Psoas muscle (tissue), 8 donors: Measurements from ENCODE around the gene PALMD. TPM values are rescaled to one million over a fixed set of nuclear protein-coding genes. Genes with fewer than 3 reads are reported as not detected.

Experiments
- ATAC-seq, 4 donors: fragments of 200-7000 bp; cut with Tn5 transposase; one replicate each; pipeline ENCODE4 v1.9.1; 2020; ENCODE audit warnings: moderate library complexity in 3 of 4, mild to moderate bottlenecking in 2 of 4
- DNase-seq, 2 donors: peaks; one replicate each; pipeline ENCODE4 v3.0.0-alpha.2; 2020
- H3K27ac ChIP-seq: fragments of 200-600 bp; one replicate; pipeline ENCODE4 v1.8.0; 2022
- H3K27me3 ChIP-seq, 3 donors: fragments of 200-600 bp in 1 of 3; one replicate each; pipeline versions ENCODE4 v1.6.1 to v1.8.0; 2013 to 2022; ENCODE audit warnings: low read length in 2 of 3, mild to moderate bottlenecking in 2 of 3, moderate library complexity in 1 of 3; ENCODE audit not compliant: insufficient read depth in 3 of 3
- H3K36me3 ChIP-seq, 2 donors: fragments of 200-600 bp in 1 of 2; one replicate each; pipeline versions ENCODE4 v1.6.1 to v1.8.0; 2013 to 2022; ENCODE audit warnings: low read depth in 1 of 2, mild to moderate bottlenecking in 1 of 2, moderate library complexity in 1 of 2; ENCODE audit not compliant: insufficient read depth in 1 of 2
- H3K4me1 ChIP-seq: fragments of 200-600 bp; one replicate; pipeline ENCODE4 v1.8.0; 2022
- H3K4me3 ChIP-seq: fragments of 200-600 bp; one replicate; pipeline ENCODE4 v1.8.0; 2022; ENCODE audit warnings: mild to moderate bottlenecking
- H3K9me3 ChIP-seq: fragments of 200-600 bp; one replicate; pipeline ENCODE4 v1.8.0; 2022
- CTCF ChIP-seq: fragments of 200-600 bp; IDR thresholded peaks from one replicate; pipeline ENCODE4 v1.8.0; 2022; ENCODE audit warnings: antibody characterized with exemption
- WGBS, 3 donors: extraction: QIAGEN DNeasy Blood & Tissue Kit; methylation state at CpG; one replicate each; pipeline versions ENCODE4 v1.1.6 to v1.1.7; 2013; 5-methylcytosine and 5-hydroxymethylcytosine counted together
- intact Hi-C, 2 donors: fragments of 100-400 bp; cut with DNase I; formaldehyde crosslinking; loops; one replicate each; pipeline versions ENCODE4 v1.11.0 to v1.14.2; 2022
- polyA plus RNA-seq, 3 donors: library from polyadenylated mRNA; stranded (reverse); fragments of 200-250 nt; gene quantifications; one replicate each; pipeline ENCODE4 v1.2.3, GENCODE V29; 2013
- total RNA-seq, 4 donors: library from RNA; stranded (reverse); fragmentation: NEBNext Ultra II Directional in 2 of 4; extraction: Animal tissue kit (Norgen Biotek cat#: 25700) in 2 of 4; gene quantifications; one replicate each; pipeline versions ENCODE4 v1.2.1 to v1.2.4, GENCODE V29; 2021 to 2023
- donor health status: healthy with polysubstance abuse.
- donor health status: DM: no; HTN: no; CAD: no; lungs with moderate emphysema.
- donor health status: Bipolar disorder and iron deficiency.
- donor health status: healthy.
- donor health status: DM: yes; HTN: yes; CAD: no.
- donor health status: DM: no; HTN: no; CAD: no.
- donor health status: DM: no; HTN: no; CAD: no.
- donor health status: DM: yes; HTN: yes; CAD: no.

PALMD gene
- total and polyA plus RNA-seq, 7 donors: 46.2 to 219 (median 101) TPM

GRCh38 chr1:99661780-99662179, 15.9 kb downstream of the PALMD start:
- peak overlapping the region; percentile 92 for H3K27ac ChIP-seq
- H3K27me3 ChIP-seq: no peaks in the 10 kb centered on the region
- H3K36me3 ChIP-seq: peaks cover 0 to 45% of the 10 kb centered on the region in 2 donors
- intact Hi-C loops: loop anchor here in 1 of 2 donors (10.0 kb wide), 1 partner anchor 193 kb away; the partner anchor contains the start of gene AGL
- no peaks in the 10 kb centered on the region for H3K9me3 ChIP-seq
- TF ChIP-seq CTCF: no peak
- DNase-seq (no peak), ATAC-seq (peak in 3 of 4 donors; percentile 28 to 71 (median 61))
- WGBS, 3 donors: 50 to 57% (median 50%) methylated on average over 3 of the region's 3 CpGs
- H3K4me1 ChIP-seq: peaks cover 92% of the 10 kb centered on the region
- H3K4me3 ChIP-seq: peak overlapping the region; percentile 28

- DNase-seq (peak; percentile 84 to 88), ATAC-seq (peak; percentile 36 to 83 (median 79))
- intact Hi-C loops: loop anchor here in 1 of 2 donors (10.0 kb wide), 1 partner anchor 192 kb away; the partner anchor contains the start of gene AGL
- H3K27ac ChIP-seq: peak overlapping the region; percentile 92
- peak overlapping the region; percentile 28 for H3K4me3 ChIP-seq
- H3K27me3 ChIP-seq: no peaks in the 10 kb centered on the region
- no peak for TF ChIP-seq CTCF
- no peaks in the 10 kb centered on the region for H3K9me3 ChIP-seq
- H3K4me1 ChIP-seq: peaks cover 87% of the 10 kb centered on the region
- 6 to 17% (median 9%) methylated on average over 3 of the region's 3 CpGs for WGBS, 3 donors
- peaks cover 0 to 53% of the 10 kb centered on the region in 2 donors for H3K36me3 ChIP-seq
Observed at GRCh38 chr1:99662539-99663080, 16.7 kb downstream of the PALMD start.

GRCh38 chr1:99663501-99663900, 17.6 kb downstream of the PALMD start:
- ATAC-seq (no peak), DNase-seq (no peak)
- no peaks in the 10 kb centered on the region for H3K27me3 ChIP-seq
- H3K27ac ChIP-seq: peak overlapping the region; percentile 92
- no peaks in the 10 kb centered on the region for H3K9me3 ChIP-seq
- H3K36me3 ChIP-seq: peaks cover 0 to 62% of the 10 kb centered on the region in 2 donors
- peaks cover 86% of the 10 kb centered on the region for H3K4me1 ChIP-seq
- intact Hi-C loops: loop anchor here in 1 of 2 donors (10.0 kb wide), 1 partner anchor 191 kb away; the partner anchor contains the start of gene AGL
- no peak overlapping the region for H3K4me3 ChIP-seq
- 75 to 83% (median 75%) methylated on average over 2 of the region's 2 CpGs for WGBS, 3 donors
- TF ChIP-seq CTCF: no peak

GRCh38 chr1:99665212-99665611, 19.3 kb downstream of the PALMD start:
- peaks cover 86% of the 10 kb centered on the region for H3K4me1 ChIP-seq
- H3K36me3 ChIP-seq: peaks cover 0 to 79% of the 10 kb centered on the region in 2 donors
- H3K27me3 ChIP-seq: no peaks in the 10 kb centered on the region
- ATAC-seq: no peak
- no peak for TF ChIP-seq CTCF
- no peak overlapping the region for H3K4me3 ChIP-seq
- WGBS, 3 donors: 84 to 92% (median 88%) methylated on average over 1 of the region's 1 CpG
- intact Hi-C loops: loop anchor here in 1 of 2 donors (10.0 kb wide), 1 partner anchor 190 kb away; the partner anchor contains the start of gene AGL
- H3K9me3 ChIP-seq: no peaks in the 10 kb centered on the region
- no peak for DNase-seq
- H3K27ac ChIP-seq: peak overlapping the region; percentile 92
